ENCODE data around the gene LYRM4.

DNA sequence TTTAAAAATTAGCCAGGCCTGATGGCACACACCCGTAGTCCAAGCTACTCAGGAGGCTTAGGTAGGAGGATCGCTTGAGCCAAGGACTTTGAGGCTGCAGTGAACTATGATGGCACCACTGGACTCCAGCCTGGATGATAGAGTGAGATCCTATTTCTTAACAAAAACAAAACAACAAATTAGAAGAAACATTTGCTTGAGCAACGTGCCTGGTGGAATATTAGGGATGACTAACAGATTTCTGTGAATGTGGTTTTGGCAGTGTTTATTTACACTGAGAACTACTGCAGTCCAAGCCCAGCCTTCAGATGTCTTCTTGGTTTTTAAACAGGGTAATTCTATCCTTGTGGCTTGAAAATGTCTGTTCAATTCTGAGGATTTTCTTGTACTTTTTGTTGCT is 166.4 kb downstream of the LYRM4 start:
- TF ChIP-seq, protein P1, sequence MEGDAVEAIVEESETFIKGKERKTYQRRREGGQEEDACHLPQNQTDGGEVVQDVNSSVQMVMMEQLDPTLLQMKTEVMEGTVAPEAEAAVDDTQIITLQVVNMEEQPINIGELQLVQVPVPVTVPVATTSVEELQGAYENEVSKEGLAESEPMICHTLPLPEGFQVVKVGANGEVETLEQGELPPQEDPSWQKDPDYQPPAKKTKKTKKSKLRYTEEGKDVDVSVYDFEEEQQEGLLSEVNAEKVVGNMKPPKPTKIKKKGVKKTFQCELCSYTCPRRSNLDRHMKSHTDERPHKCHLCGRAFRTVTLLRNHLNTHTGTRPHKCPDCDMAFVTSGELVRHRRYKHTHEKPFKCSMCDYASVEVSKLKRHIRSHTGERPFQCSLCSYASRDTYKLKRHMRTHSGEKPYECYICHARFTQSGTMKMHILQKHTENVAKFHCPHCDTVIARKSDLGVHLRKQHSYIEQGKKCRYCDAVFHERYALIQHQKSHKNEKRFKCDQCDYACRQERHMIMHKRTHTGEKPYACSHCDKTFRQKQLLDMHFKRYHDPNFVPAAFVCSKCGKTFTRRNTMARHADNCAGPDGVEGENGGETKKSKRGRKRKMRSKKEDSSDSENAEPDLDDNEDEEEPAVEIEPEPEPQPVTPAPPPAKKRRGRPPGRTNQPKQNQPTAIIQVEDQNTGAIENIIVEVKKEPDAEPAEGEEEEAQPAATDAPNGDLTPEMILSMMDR (optimal IDR thresholded peaks at IDR 0.05 in 1 of 3, IDR thresholded peaks at IDR 0.05 in 1 of 3, conservative IDR thresholded peaks at IDR 0.05 in 1 of 3; ENCODE audit: extremely low read depth in 1 of 3, insufficient read depth in 2 of 3, low read length in 3 of 3), result no peak
- TF ChIP-seq EZH2 (IDR thresholded peaks at IDR 0.05; ENCODE audit: low read length), result no peak
